Superior temporal gyrus (tissue), 1 donor: ENCODE results near the gene LUC7L3.
"Not testable (repeated sequence)": the region's sequence is repeated elsewhere in the genome, so short reads cannot be mapped to it uniquely, and the experiment has no call there.

Experiments
- DNase-seq: peaks from one replicate; pipeline ENCODE4 v3.0.0-alpha.2; 2016; ENCODE audit errors: extremely low spot score

Gene LUC7L3

GRCh38 chr17:50719144-50719923 lies at the start of gene LUC7L3:
Gene LUC7L3, plus strand, starts transcription at chr17:50719603. Its CDS starts 130 bp downstream, at chr17:50719733.
- DNase-seq, result peak; percentile 94

- no peak for DNase-seq
Observed at GRCh38 chr17:50672071-50672470, 47.3 kb upstream of the LUC7L3 start.

GRCh38 chr17:50672831-50673551 lies 46.4 kb upstream of the LUC7L3 start:
- DNase-seq, result no peak

- DNase-seq, result no peak
Observed at GRCh38 chr17:50675190-50675589, 44.2 kb upstream of the LUC7L3 start.

- no peak for DNase-seq
Observed at GRCh38 chr17:50675627-50676026, 43.8 kb upstream of the LUC7L3 start.

- no peak for DNase-seq
Observed at GRCh38 chr17:50676065-50676975, 43.1 kb upstream of the LUC7L3 start.

GRCh38 chr17:50677851-50678375 lies 41.5 kb upstream of the LUC7L3 start:
- DNase-seq, result no peak

GRCh38 chr17:50679008-50679544 lies 40.3 kb upstream of the LUC7L3 start:
- no peak for DNase-seq

GRCh38 chr17:50680126-50680525 lies 39.3 kb upstream of the LUC7L3 start:
- DNase-seq, result no peak

- not testable (repeated sequence) for DNase-seq
Observed at GRCh38 chr17:50680543-50681262, 38.7 kb upstream of the LUC7L3 start.

- DNase-seq, result peak; percentile 66
Observed at GRCh38 chr17:50681263-50682200, 37.9 kb upstream of the LUC7L3 start.

GRCh38 chr17:50682441-50682840 lies 37.0 kb upstream of the LUC7L3 start:
- no peak for DNase-seq

GRCh38 chr17:50682938-50683337 lies 36.5 kb upstream of the LUC7L3 start:
- DNase-seq, result no peak

GRCh38 chr17:50683434-50684287 lies 35.7 kb upstream of the LUC7L3 start:
- DNase-seq, result no peak

- DNase-seq, result no peak
Observed at GRCh38 chr17:50684288-50684611, 35.2 kb upstream of the LUC7L3 start.

- no peak for DNase-seq
Observed at GRCh38 chr17:50684612-50685333, 34.6 kb upstream of the LUC7L3 start.

GRCh38 chr17:50685334-50685665 lies 34.1 kb upstream of the LUC7L3 start:
- DNase-seq, result no peak
